ENCODE results near the gene NUDCD3.

The NUDCD3 gene

GRCh38 chr7:44490351-44491200 lies at the start of gene NUDCD3:
NUDCD3 (minus strand) TSS chr7:44490658; CDS start chr7:44490600, 58 bp downstream.
- in situ Hi-C loops (cut with HindIII; ENCODE audit: low sequenced_read_pairs) = no loop called here

GRCh38 chr7:44539669-44540506 lies 49.4 kb upstream of the NUDCD3 start:
- in situ Hi-C loops (cut with HindIII; ENCODE audit: low sequenced_read_pairs) = no loop called here

GRCh38 chr7:44538798-44539668 lies 48.6 kb upstream of the NUDCD3 start:
- in situ Hi-C loops (cut with HindIII; ENCODE audit: low sequenced_read_pairs) = no loop called here

- in situ Hi-C loops (cut with HindIII; ENCODE audit: low sequenced_read_pairs) = no loop called here
These were observed 47.8 kb upstream of the NUDCD3 start for GRCh38 chr7:44538093-44538797.

GRCh38 chr7:44537442-44537841 lies 47.0 kb upstream of the NUDCD3 start:
- in situ Hi-C loops (cut with HindIII; ENCODE audit: low sequenced_read_pairs) = no loop called here

- in situ Hi-C loops (cut with HindIII; ENCODE audit: low sequenced_read_pairs) = no loop called here
These were observed 45.6 kb upstream of the NUDCD3 start for GRCh38 chr7:44536090-44536489.

- in situ Hi-C loops (cut with HindIII; ENCODE audit: low sequenced_read_pairs) = no loop called here
These were observed 45.0 kb upstream of the NUDCD3 start for GRCh38 chr7:44535348-44536064.

- in situ Hi-C loops (cut with HindIII; ENCODE audit: low sequenced_read_pairs) = no loop called here
These were observed 44.0 kb upstream of the NUDCD3 start for GRCh38 chr7:44534501-44534900.

GRCh38 chr7:44534087-44534486 lies 43.6 kb upstream of the NUDCD3 start:
- in situ Hi-C loops (cut with HindIII; ENCODE audit: low sequenced_read_pairs) = no loop called here

- in situ Hi-C loops (cut with HindIII; ENCODE audit: low sequenced_read_pairs) = no loop called here
These were observed 43.0 kb upstream of the NUDCD3 start for GRCh38 chr7:44533301-44534055.

GRCh38 chr7:44531421-44532380 lies 41.2 kb upstream of the NUDCD3 start:
- in situ Hi-C loops (cut with HindIII; ENCODE audit: low sequenced_read_pairs) = no loop called here

- in situ Hi-C loops (cut with HindIII; ENCODE audit: low sequenced_read_pairs) = no loop called here
These were observed 40.5 kb upstream of the NUDCD3 start for GRCh38 chr7:44530990-44531389.

GRCh38 chr7:44524811-44525388 lies 34.4 kb upstream of the NUDCD3 start:
- in situ Hi-C loops (cut with HindIII; ENCODE audit: low sequenced_read_pairs) = no loop called here

- in situ Hi-C loops (cut with HindIII; ENCODE audit: low sequenced_read_pairs) = no loop called here
These were observed 31.9 kb upstream of the NUDCD3 start for GRCh38 chr7:44522315-44522714.

- in situ Hi-C loops (cut with HindIII; ENCODE audit: low sequenced_read_pairs) = no loop called here
These were observed 31.1 kb upstream of the NUDCD3 start for GRCh38 chr7:44521347-44522095.

GRCh38 chr7:44520574-44520973 lies 30.1 kb upstream of the NUDCD3 start:
- in situ Hi-C loops (cut with HindIII; ENCODE audit: low sequenced_read_pairs) = no loop called here

- in situ Hi-C loops (cut with HindIII; ENCODE audit: low sequenced_read_pairs) = no loop called here
These were observed 29.1 kb upstream of the NUDCD3 start for GRCh38 chr7:44519546-44519945.

Data from endothelial cell of hepatic sinusoid (primary cell).